ENCODE results near the gene BTBD17.
A peak's percentile ranks its signal among the peaks of the same experiment; 100 is the strongest.

Gene BTBD17

GRCh38 chr17:74359916-74360315, 1.8 kb downstream of the BTBD17 start:
- DNase-seq (ENCODE audit: low read depth in 2 of 2): no peak

- DNase-seq (ENCODE audit: low read depth in 2 of 2): no peak
Measured at GRCh38 chr17:74358697-74359096, 3.0 kb downstream of the BTBD17 start.

- DNase-seq (ENCODE audit: low read depth in 2 of 2): no peak
Measured at GRCh38 chr17:74357466-74357809, 4.2 kb downstream of the BTBD17 start.

- DNase-seq (ENCODE audit: low read depth in 2 of 2): no peak
Measured at GRCh38 chr17:74356646-74357465, 4.8 kb downstream of the BTBD17 start.

GRCh38 chr17:74355065-74355464, 6.6 kb downstream of the BTBD17 start:
- no peak for DNase-seq (ENCODE audit: low read depth in 2 of 2)

- no peak for DNase-seq (ENCODE audit: low read depth in 2 of 2)
Measured at GRCh38 chr17:74354561-74354960, 7.1 kb downstream of the BTBD17 start.

GRCh38 chr17:74354123-74354522, 7.5 kb downstream of the BTBD17 start:
- peak; percentile 48 to 66 for DNase-seq (ENCODE audit: low read depth in 2 of 2)

- DNase-seq (ENCODE audit: low read depth in 2 of 2): no peak
Measured at GRCh38 chr17:74353446-74354060, 8.1 kb downstream of the BTBD17 start.

- DNase-seq (ENCODE audit: low read depth in 2 of 2): no peak
Measured at GRCh38 chr17:74351552-74352210, 10.0 kb downstream of the BTBD17 start.

GRCh38 chr17:74350486-74350885, 11.2 kb downstream of the BTBD17 start:
- DNase-seq (ENCODE audit: low read depth in 2 of 2): no peak

- DNase-seq (ENCODE audit: low read depth in 2 of 2): no peak
Measured at GRCh38 chr17:74349120-74349519, 12.5 kb downstream of the BTBD17 start.

GRCh38 chr17:74347646-74348045, 14.0 kb downstream of the BTBD17 start:
- no peak for DNase-seq (ENCODE audit: low read depth in 2 of 2)

- no peak for DNase-seq (ENCODE audit: low read depth in 2 of 2)
Measured at GRCh38 chr17:74345433-74346241, 16.0 kb downstream of the BTBD17 start.

GRCh38 chr17:74344658-74345057, 17.0 kb downstream of the BTBD17 start:
- DNase-seq (ENCODE audit: low read depth in 2 of 2): no peak

- no peak for DNase-seq (ENCODE audit: low read depth in 2 of 2)
Measured at GRCh38 chr17:74343526-74344284, 18.0 kb downstream of the BTBD17 start.

- DNase-seq (ENCODE audit: low read depth in 2 of 2): no peak
Measured at GRCh38 chr17:74343121-74343520, 18.5 kb downstream of the BTBD17 start.

GRCh38 chr17:74342224-74342623, 19.4 kb downstream of the BTBD17 start:
- DNase-seq (ENCODE audit: low read depth in 2 of 2): no peak

GRCh38 chr17:74340470-74341023, 21.1 kb downstream of the BTBD17 start:
- no peak for DNase-seq (ENCODE audit: low read depth in 2 of 2)

GRCh38 chr17:74339537-74340195, 22.0 kb downstream of the BTBD17 start:
- no peak for DNase-seq (ENCODE audit: low read depth in 2 of 2)

- DNase-seq (ENCODE audit: low read depth in 2 of 2): no peak
Measured at GRCh38 chr17:74337834-74338500, 23.7 kb downstream of the BTBD17 start.
